Mucosa of stomach (tissue), 1 donor: ENCODE results near the gene SERPINA6.
"Not testable (repeated sequence)": the region's sequence is repeated elsewhere in the genome, so short reads cannot be mapped to it uniquely, and the experiment has no call there.

ENCODE experiments used
- H3K27me3 ChIP-seq: one replicate; pipeline ENCODE4 v1.7.0; 2013; ENCODE audit warnings: mild to moderate bottlenecking, low read length; ENCODE audit not compliant: control insufficient read depth, insufficient read depth
- H3K36me3 ChIP-seq: one replicate; pipeline ENCODE4 v1.7.0; 2013; ENCODE audit warnings: low read length; ENCODE audit not compliant: control insufficient read depth, insufficient read depth
- H3K4me1 ChIP-seq: one replicate; pipeline ENCODE4 v1.7.0; 2013; ENCODE audit warnings: mild to moderate bottlenecking, low read length; ENCODE audit not compliant: control insufficient read depth, insufficient read depth
- H3K4me3 ChIP-seq: one replicate; pipeline ENCODE4 v1.7.0; 2013; ENCODE audit warnings: low read length
- H3K9ac ChIP-seq: one replicate; pipeline ENCODE4 v1.7.0; 2013; ENCODE audit warnings: mild to moderate bottlenecking, low read length, moderate library complexity
- H3K9me3 ChIP-seq: one replicate; pipeline ENCODE4 v1.7.0; 2013; ENCODE audit warnings: mild to moderate bottlenecking, low read length, moderate library complexity; ENCODE audit not compliant: control insufficient read depth
- donor health status: Pancreatic carcinoma.

Gene SERPINA6, protein sequence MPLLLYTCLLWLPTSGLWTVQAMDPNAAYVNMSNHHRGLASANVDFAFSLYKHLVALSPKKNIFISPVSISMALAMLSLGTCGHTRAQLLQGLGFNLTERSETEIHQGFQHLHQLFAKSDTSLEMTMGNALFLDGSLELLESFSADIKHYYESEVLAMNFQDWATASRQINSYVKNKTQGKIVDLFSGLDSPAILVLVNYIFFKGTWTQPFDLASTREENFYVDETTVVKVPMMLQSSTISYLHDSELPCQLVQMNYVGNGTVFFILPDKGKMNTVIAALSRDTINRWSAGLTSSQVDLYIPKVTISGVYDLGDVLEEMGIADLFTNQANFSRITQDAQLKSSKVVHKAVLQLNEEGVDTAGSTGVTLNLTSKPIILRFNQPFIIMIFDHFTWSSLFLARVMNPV

DNA sequence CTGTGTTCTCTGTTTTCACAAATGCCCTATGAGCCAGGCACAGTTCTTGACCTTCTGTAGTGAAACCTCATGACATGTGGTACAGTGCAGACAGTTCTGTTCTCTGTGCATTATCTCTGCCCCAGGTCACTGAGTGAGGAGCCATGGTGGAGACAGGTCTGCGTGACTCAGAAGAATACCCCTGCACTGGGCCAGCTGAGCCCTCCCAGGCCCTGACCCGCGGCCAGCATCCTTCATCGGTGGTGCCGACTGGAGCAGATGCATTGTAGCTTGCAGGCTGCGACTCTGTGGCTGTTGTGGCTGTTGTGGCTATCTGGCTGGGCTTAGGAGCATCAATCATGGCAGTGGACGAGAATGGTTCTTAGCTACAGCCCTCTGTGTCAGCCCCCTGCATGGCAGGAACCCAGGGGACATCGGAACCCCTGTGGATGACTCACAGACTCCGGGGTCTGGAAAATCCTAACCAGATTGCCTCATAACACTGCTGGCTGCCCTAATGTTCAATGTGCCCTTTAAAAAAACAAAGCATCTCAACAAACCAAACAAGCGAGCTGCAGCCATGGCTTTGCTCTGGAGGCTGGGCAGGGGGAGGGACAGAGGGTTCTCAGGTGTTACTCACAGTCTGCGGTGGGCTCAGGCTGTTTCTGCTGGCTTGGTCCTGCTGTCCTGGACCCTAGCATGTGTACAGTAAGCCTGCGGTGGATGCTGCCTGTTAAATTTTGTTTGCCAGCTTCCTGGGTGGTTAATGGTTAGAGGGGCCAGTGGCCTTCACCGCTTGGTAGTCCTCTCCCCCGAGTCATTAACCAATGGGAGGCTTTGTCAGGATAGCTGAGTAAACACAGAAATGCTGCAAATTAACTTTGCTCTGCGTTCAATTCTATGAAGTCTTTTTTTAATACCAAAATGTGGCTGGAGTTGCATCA, at the start of gene SERPINA6:
TSS of gene SERPINA6 (minus strand) at position 689 of the 923 bp plus-strand sequence. CDS start 8,688 bp downstream, outside the sequence.
- Histone ChIP-seq H3K27me3 (no peaks in the 10 kb centered on the region), H3K4me3 (no peak within 1 kb of the TSS), H3K4me1 (peaks cover 5% of the 10 kb centered on the region), H3K9me3 (no peaks in the 10 kb centered on the region), H3K9ac (no peak within 1 kb of the TSS), H3K36me3 (no peaks in the 10 kb centered on the region)

DNA sequence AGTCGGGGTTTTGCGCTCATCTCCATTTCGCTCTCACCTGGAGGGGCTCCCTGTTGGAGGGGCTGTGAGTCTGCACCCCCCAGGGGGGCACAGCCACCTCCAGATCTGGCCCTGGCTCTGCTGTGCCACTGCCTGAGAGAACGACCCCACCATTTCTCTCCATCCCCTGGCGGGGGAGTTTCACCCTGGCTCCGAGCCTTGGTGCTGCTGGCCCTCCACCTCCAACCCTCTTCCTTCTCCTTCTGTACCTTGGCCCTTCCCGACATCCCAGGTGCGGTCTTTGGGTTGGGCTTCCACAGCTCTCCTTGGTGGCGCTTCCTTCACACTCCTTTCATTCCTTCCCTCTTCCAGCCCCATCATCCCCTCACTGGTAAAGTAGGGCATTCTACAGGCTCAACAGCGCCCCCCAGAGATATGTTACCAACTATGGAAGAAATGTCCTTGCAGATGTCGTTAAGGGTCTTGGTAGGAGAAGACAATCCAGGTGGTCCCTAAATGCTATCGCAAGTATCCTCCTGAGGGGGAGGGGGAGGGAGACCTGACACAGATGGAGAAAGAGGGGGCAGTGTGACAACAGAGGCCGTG, 49.0 kb upstream of the SERPINA6 start:
- no peaks in the 10 kb centered on the region for H3K27me3 ChIP-seq
- H3K9me3 ChIP-seq = no peaks in the 10 kb centered on the region
- H3K4me1 ChIP-seq = peaks cover 2% of the 10 kb centered on the region
- H3K9ac ChIP-seq = no peak overlapping the region
- no peaks in the 10 kb centered on the region for H3K36me3 ChIP-seq
- no peak overlapping the region for H3K4me3 ChIP-seq

DNA sequence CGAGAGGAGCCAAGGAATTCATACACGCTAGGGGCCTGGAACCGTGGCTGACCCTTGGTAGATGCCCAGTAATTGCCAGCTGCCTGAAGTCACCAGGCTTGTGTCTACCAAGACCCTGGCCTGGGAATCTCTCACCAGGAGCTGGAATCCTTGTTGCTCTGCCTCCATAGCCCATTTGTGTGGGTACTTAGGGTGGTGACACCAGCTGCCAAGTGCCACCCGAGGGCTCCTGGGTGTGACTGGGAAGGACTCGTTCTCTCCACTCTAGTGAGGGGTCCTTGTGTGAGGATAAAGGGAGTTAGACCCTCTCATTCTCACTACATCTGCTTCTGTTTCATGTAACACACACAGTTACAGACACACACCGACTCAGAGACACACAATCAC, 47.4 kb upstream of the SERPINA6 start:
- no peaks in the 10 kb centered on the region for H3K36me3 ChIP-seq
- no peak overlapping the region for H3K9ac ChIP-seq
- H3K9me3 ChIP-seq = no peaks in the 10 kb centered on the region
- no peaks in the 10 kb centered on the region for H3K27me3 ChIP-seq
- no peak overlapping the region for H3K4me3 ChIP-seq
- H3K4me1 ChIP-seq = peaks cover 6% of the 10 kb centered on the region

DNA sequence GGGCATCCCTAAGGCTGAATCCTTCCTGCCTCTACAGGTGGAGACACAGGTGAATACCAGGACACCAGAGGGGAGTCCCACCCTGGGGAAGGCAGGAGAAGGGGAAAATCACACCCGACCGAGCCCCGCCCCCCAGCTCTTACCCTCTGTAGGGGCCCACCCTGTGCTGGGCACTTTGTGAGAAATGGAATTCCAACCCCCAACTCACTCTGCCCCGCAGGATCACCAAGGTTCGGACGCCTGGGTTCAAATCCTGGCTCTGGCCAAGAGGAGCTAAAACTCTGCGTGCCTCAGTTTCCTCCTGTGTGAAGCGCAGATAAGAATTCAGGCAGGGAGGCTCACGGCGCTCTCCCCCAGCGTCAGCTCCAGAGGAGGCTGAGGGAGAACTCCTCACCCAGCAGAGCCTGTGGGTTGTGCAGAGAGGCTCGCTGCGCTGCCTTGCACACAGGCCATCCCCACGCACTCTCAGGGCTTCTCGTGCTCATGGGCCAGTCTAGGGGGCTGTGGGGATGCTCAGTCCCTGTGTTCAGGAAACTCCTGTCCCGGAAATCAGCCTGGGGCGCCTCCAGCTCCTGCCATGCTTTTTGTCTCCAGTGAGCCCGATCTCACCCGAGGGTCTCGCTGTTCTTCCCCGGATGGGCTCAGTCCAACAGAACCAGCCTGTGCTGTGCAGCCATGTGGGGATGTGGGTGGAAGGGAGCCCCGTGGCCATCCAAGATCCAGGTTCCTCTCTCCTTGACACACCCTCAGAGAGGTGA, 46.8 kb upstream of the SERPINA6 start:
- not testable (repeated sequence) for H3K4me1 ChIP-seq, H3K4me3 ChIP-seq, H3K9ac ChIP-seq, H3K36me3 ChIP-seq, H3K27me3 ChIP-seq, H3K9me3 ChIP-seq

DNA sequence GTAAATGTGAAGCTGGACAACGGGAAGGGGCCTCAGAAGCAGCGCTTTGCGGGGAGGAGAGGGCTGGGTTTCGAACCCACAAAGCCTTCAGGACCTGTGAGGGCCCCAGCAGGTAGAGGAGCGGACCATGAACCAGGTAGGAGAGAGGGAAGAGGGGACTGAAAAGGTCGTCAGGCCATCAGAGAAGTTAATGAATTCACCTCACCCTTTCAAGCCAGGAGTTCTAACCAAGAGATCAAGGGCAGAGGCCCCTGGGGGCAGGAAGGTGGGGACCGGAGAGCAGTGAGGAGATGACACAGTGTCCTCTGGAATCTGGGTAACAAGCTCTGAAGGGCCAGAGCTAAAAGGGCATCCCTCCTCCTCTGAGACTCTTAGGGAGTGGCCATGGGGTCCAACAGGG, 45.8 kb upstream of the SERPINA6 start:
- H3K9ac ChIP-seq = no peak overlapping the region
- H3K9me3 ChIP-seq = no peaks in the 10 kb centered on the region
- no peak overlapping the region for H3K4me3 ChIP-seq
- H3K4me1 ChIP-seq = peaks cover 6% of the 10 kb centered on the region
- no peaks in the 10 kb centered on the region for H3K36me3 ChIP-seq
- no peaks in the 10 kb centered on the region for H3K27me3 ChIP-seq

DNA sequence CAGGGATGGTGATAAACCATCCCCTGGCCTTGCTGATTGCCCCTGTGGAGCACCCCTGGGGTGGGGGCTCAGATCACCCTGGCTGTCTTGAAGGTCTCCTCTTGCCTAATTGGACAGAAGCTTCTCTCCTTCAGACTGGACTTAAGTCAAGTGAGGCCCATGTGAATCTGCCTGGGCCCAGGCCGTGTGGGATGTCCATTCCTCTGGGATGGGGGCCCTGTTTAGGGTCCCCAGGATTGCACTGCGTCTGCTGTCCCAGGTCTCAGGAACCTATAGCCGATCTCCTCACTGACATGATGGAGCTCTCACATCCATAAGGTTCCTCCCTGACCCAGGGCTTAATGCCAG, 45.1 kb upstream of the SERPINA6 start:
- no peak overlapping the region for H3K9ac ChIP-seq
- H3K36me3 ChIP-seq = no peaks in the 10 kb centered on the region
- no peaks in the 10 kb centered on the region for H3K9me3 ChIP-seq
- no peaks in the 10 kb centered on the region for H3K27me3 ChIP-seq
- H3K4me1 ChIP-seq = peaks cover 6% of the 10 kb centered on the region
- H3K4me3 ChIP-seq = no peak overlapping the region

DNA sequence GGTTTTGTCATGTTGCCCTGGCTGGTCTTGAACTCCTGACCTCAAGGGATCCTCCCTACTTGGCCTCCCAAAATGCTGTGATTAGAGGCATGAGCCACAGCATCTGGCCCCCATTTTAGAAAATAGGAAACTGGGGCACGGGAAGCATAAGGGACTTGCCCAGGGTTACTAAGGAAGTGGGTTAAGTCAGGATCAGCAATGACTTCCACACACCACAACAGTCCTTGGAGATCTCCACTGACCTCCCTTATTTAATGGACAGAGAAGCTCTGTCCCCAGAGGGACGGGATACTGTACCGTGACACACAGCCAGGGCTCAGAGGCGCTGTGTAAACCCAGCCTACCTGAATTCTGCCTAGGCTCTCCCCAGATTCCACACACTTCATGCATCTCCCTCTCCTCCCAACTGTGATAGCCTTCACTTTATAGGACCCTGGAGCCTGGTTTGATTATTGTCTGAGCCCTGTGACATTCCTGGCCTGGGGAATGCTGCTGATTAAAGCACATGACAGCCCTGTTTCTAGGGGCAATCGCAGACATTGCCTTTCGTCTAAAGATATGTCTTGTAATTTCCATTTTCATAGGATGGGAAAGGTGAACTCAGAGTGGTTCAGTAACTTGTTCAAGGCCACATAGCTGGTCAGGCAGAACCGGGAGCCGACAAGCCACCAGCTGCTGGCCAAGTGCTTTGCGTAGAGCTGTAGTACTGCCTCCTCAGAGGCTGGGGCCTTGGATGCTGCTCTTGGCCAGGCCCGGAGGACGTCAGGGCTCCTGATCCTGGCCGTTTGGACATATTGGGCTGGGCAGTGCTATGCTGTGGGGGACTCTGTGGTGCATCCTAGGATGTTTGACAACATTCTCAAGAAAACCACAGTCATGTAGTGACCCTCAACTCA, 44.5 kb upstream of the SERPINA6 start:
- Histone ChIP-seq H3K9me3 (no peaks in the 10 kb centered on the region), H3K4me1 (peaks cover 6% of the 10 kb centered on the region), H3K27me3 (no peaks in the 10 kb centered on the region), H3K4me3 (no peak overlapping the region), H3K9ac (no peak overlapping the region), H3K36me3 (no peaks in the 10 kb centered on the region)

DNA sequence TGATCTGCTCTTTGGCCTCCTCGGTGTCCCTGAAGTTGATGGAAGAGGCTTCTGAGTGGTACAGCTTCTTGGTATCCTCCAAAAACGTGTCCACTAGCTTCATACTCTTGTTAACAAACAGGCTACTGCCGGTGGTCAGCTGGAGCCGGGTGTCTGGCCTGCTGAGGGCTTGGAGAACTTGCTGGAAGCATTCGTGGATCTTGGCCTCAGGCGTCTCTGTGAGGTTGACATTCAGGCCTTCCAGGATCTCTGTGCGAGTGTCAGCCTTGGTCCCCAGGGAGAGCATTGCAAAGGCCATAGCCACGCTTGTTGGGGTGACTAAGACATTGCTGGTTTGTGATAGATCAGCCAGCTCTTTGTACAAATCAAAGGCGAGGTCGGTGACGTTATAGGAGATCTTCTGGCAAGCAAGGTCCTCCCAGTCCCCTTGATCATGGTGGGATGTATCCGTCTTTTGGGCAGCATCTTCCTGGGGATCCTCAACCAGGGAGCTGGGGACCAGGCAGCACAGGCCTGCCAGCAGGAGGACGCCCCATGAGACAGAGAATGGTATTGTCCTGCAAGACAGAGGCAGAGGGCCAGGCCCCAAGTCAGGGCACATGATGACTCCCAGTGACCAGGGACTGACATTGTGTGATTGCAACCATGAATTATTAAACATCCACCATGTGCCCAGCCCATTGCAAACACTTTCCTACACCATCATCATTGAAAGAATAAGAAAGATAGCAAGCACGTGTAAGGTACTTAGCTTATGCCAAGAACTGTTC, 43.2 kb upstream of the SERPINA6 start, which contains the start of gene SERPINA2:
TSS of gene SERPINA2 (minus strand) at position 553 of the 770 bp plus-strand sequence.
- H3K4me3 ChIP-seq = no peak within 1 kb of the TSS
- no peak within 1 kb of the TSS for H3K9ac ChIP-seq
- H3K4me1 ChIP-seq = peaks cover 6% of the 10 kb centered on the region
- H3K9me3 ChIP-seq = no peaks in the 10 kb centered on the region
- H3K27me3 ChIP-seq = no peaks in the 10 kb centered on the region
- H3K36me3 ChIP-seq = no peaks in the 10 kb centered on the region

DNA sequence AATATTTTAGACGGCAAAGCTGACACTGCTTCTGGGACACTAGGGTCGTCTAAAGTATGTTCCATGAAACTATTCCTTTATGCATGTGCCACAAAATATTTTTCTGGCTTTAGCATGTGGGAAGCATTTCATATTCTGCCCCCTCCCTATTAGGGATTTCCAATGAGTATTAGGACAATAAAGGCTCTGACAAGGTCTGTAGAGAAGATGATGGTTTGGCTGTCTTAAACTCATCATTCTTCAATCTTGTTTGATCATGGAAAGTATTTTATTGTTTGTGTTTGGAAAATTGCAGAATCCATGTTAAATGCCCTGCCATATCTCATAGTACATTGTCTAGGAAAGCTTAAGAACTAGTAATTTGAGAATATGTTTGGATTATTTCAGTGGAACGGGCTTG, 42.5 kb upstream of the SERPINA6 start:
- H3K36me3 ChIP-seq = no peaks in the 10 kb centered on the region
- H3K27me3 ChIP-seq = no peaks in the 10 kb centered on the region
- H3K4me3 ChIP-seq = no peak overlapping the region
- H3K4me1 ChIP-seq = peaks cover 6% of the 10 kb centered on the region
- H3K9me3 ChIP-seq = no peaks in the 10 kb centered on the region
- H3K9ac ChIP-seq = no peak overlapping the region

DNA sequence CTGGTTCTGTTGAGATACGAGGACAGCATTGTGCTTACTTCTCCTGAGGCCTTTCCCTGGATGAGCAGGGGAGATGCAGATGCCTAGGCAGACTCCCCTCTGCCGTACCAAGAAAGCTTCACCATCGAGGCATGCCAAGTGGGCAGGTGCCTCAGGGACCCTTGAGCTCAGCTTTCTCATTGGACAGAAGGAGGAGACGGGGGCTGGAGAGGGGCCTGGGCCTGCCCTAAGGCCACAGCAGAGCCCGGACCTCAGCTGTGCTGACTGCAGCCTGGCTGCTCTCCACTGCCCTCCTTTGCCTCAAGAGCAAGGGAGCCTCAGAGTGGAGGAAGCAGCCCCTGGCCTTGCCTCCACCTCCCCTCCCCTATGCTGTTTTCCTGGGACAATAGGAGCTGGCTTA, 41.8 kb upstream of the SERPINA6 start:
- Histone ChIP-seq H3K9me3 (no peaks in the 10 kb centered on the region), H3K9ac (no peak overlapping the region), H3K27me3 (no peaks in the 10 kb centered on the region), H3K4me1 (peaks cover 6% of the 10 kb centered on the region), H3K36me3 (no peaks in the 10 kb centered on the region), H3K4me3 (no peak overlapping the region)
